MM.1S (cell line): ENCODE results near the gene ANKH.
A peak's percentile ranks its signal among the peaks of the same experiment; 100 is the strongest.

Source experiments
- DNase-seq: peaks from one replicate; pipeline ENCODE4 v3.0.0-alpha.2; 2015
- H2AFZ ChIP-seq: fragments of 300-600 bp; sonication (generic); 2 replicates; pipeline ENCODE4 v1.6.0; 2016; ENCODE audit warnings: antibody characterized with exemption, low read length
- H3F3A ChIP-seq: fragments of 300-600 bp; sonication (generic); 2 replicates; pipeline ENCODE4 v1.6.1; 2016; ENCODE audit warnings: mild to moderate bottlenecking, antibody characterized with exemption, low read length, moderate library complexity, mixed read lengths; ENCODE audit not compliant: insufficient read depth
- H3K27ac ChIP-seq: fragments of 300-600 bp; sonication (generic); 2 replicates; pipeline ENCODE4 v1.5.1; 2016; ENCODE audit warnings: mild to moderate bottlenecking, low read length
- H3K27me3 ChIP-seq: fragments of 300-600 bp; sonication (generic); replicated peaks from 2 replicates; pipeline ENCODE4 v1.6.0; 2016; ENCODE audit warnings: low read length; ENCODE audit not compliant: insufficient read depth
- H3K36me3 ChIP-seq: fragments of 300-600 bp; sonication (generic); replicated peaks from 2 replicates; pipeline ENCODE4 v1.6.1; 2016; ENCODE audit warnings: mild to moderate bottlenecking, low read length, mixed read lengths; ENCODE audit not compliant: insufficient read depth
- H3K4me1 ChIP-seq: fragments of 300-600 bp; sonication (generic); 2 replicates; pipeline ENCODE4 v1.6.1; 2016; ENCODE audit warnings: low read length, mixed read lengths
- H3K4me2 ChIP-seq: fragments of 300-600 bp; sonication (generic); 2 replicates; pipeline ENCODE4 v1.6.0; 2016; ENCODE audit warnings: low read depth, low read length
- H3K4me3 ChIP-seq: fragments of 300-600 bp; sonication (generic); 2 replicates; pipeline ENCODE4 v1.5.1; 2016; ENCODE audit warnings: low read length, mixed read lengths
- H3K79me2 ChIP-seq: fragments of 300-600 bp; sonication (generic); 2 replicates; pipeline ENCODE4 v1.6.1; 2016; ENCODE audit warnings: mixed run types, low read length, mixed read lengths
- H3K9ac ChIP-seq: fragments of 300-600 bp; sonication (generic); 2 replicates; pipeline ENCODE4 v1.6.1; 2016; ENCODE audit warnings: low read length, mixed read lengths
- H3K9me2 ChIP-seq: fragments of 300-600 bp; sonication (generic); replicated peaks from 2 replicates; pipeline ENCODE4 v1.6.1; 2016; ENCODE audit warnings: mild to moderate bottlenecking, low read length, mixed read lengths; ENCODE audit not compliant: insufficient read depth
- H3K9me3 ChIP-seq: fragments of 300-600 bp; sonication (generic); replicated peaks from 2 replicates; pipeline ENCODE4 v1.6.1; 2016; ENCODE audit warnings: mild to moderate bottlenecking, low read length, mixed read lengths; ENCODE audit not compliant: insufficient read depth
- H4K20me1 ChIP-seq: fragments of 300-600 bp; sonication (generic); 2 replicates; pipeline ENCODE4 v1.6.1; 2016; ENCODE audit warnings: mild to moderate bottlenecking, low read length, moderate library complexity, mixed read lengths; ENCODE audit not compliant: insufficient read depth
- EZH2 ChIP-seq: fragments of 300-600 bp; sonication (generic); optimal IDR thresholded peaks from 2 replicates; pipeline ENCODE3; 2017; ENCODE audit warnings: low read depth, mild to moderate bottlenecking, antibody characterized with exemption, low read length, mixed read lengths
- EZH2phosphoT487 ChIP-seq: fragments of 300-600 bp; sonication (generic); IDR thresholded peaks from 2 replicates; pipeline ENCODE4 v1.6.1; 2018; ENCODE audit warnings: antibody characterized with exemption, low read length
- TF ChIP-seq, protein P1 (sequence below): fragments of 300-600 bp; sonication (generic); IDR thresholded peaks from 2 replicates; pipeline ENCODE4 v1.5.1; 2016; ENCODE audit warnings: antibody characterized with exemption, low read length, mixed read lengths

Gene ANKH

DNA sequence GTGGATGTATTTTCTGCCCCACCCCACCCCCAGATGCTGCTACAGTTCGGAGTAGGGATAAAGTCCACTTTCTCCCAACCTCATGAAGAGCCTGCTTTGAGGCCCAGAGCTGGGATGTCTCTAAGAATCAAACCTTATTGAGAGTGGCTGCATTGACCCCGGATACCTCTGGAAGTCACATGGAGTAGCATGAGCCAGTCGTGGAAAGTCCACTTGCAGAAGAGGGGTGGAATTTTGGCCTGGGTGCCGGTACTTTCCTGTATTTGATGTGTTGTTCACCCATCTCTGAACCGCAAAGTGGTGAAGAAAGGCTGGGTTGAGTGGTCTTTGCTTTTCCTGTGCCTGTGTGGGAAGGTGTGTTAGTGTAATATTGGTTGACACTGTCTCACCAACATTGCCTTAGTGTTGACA, 203.4 kb downstream of the ANKH start:
- no peak overlapping the region; the same call in 1 of the 2 replicates for H3K9ac ChIP-seq
- peaks cover 20% of the 10 kb centered on the region for H4K20me1 ChIP-seq
- peaks cover 32% of the 10 kb centered on the region for H3K4me1 ChIP-seq
- H3K27me3 ChIP-seq: no peaks in the 10 kb centered on the region
- H3K27ac ChIP-seq: no peak overlapping the region
- H3K36me3 ChIP-seq: no peaks in the 10 kb centered on the region; the same call in 1 of the 2 replicates
- peaks cover 27% of the 10 kb centered on the region for H3F3A ChIP-seq
- no peak overlapping the region for H3K4me3 ChIP-seq
- H2AFZ ChIP-seq: no peak overlapping the region
- peaks cover 86% of the 10 kb centered on the region for H3K79me2 ChIP-seq
- TF ChIP-seq EZH2phosphoT487 (no peak), EZH2 (no peak)
- TF ChIP-seq, protein P1, sequence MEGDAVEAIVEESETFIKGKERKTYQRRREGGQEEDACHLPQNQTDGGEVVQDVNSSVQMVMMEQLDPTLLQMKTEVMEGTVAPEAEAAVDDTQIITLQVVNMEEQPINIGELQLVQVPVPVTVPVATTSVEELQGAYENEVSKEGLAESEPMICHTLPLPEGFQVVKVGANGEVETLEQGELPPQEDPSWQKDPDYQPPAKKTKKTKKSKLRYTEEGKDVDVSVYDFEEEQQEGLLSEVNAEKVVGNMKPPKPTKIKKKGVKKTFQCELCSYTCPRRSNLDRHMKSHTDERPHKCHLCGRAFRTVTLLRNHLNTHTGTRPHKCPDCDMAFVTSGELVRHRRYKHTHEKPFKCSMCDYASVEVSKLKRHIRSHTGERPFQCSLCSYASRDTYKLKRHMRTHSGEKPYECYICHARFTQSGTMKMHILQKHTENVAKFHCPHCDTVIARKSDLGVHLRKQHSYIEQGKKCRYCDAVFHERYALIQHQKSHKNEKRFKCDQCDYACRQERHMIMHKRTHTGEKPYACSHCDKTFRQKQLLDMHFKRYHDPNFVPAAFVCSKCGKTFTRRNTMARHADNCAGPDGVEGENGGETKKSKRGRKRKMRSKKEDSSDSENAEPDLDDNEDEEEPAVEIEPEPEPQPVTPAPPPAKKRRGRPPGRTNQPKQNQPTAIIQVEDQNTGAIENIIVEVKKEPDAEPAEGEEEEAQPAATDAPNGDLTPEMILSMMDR: no peak
- H3K9me2 ChIP-seq: no peaks in the 10 kb centered on the region
- no peaks in the 10 kb centered on the region for H3K9me3 ChIP-seq
- DNase-seq: no peak
- peak overlapping the region; percentile 27; the same call in 1 of the 2 replicates for H3K4me2 ChIP-seq

DNA sequence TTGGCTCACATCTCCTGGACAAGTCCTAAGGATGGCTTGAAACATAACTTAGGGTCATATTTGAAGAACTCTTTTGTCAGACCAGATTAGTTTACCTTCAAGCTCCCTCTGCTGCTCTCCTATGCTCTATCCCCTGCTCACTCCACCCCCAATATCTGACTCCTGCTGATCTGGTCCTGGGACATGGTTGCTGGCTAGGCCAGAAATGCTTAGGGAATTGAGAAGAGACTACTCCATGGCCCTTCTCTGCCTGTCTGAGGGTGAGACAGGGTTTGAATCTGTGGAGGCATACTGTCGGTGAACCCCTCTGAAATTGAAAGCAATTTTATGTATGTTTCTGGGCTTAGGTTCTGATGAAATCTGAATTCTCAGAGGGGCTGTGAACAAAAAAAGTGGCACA, 203.8 kb downstream of the ANKH start:
- Histone ChIP-seq H4K20me1 (peaks cover 20% of the 10 kb centered on the region), H3K27ac (no peak overlapping the region), H3K27me3 (no peaks in the 10 kb centered on the region), H2AFZ (no peak overlapping the region), H3K4me2 (peak overlapping the region; percentile 27; the same call in 1 of the 2 replicates), H3K9me3 (no peaks in the 10 kb centered on the region), H3F3A (peaks cover 28% of the 10 kb centered on the region), H3K4me1 (peaks cover 34% of the 10 kb centered on the region), H3K9ac (no peak overlapping the region; the same call in 1 of the 2 replicates), H3K79me2 (peaks cover 86% of the 10 kb centered on the region), H3K36me3 (no peaks in the 10 kb centered on the region; the same call in 1 of the 2 replicates), H3K9me2 (no peaks in the 10 kb centered on the region), H3K4me3 (no peak overlapping the region)
- TF ChIP-seq, protein P1: no peak
- no peak for TF ChIP-seq EZH2
- no peak for TF ChIP-seq EZH2phosphoT487
- DNase-seq: no peak

- Histone ChIP-seq H3K36me3 (no peaks in the 10 kb centered on the region), H3K4me1 (peaks cover 34% of the 10 kb centered on the region), H3K9me3 (no peaks in the 10 kb centered on the region), H3K4me3 (no peak overlapping the region), H3K9me2 (no peaks in the 10 kb centered on the region), H4K20me1 (peaks cover 20% of the 10 kb centered on the region), H3K27ac (no peak overlapping the region), H3K9ac (no peak overlapping the region), H2AFZ (no peak overlapping the region), H3F3A (peaks cover 28% of the 10 kb centered on the region), H3K4me2 (peak overlapping the region; percentile 80; the same call in 1 of the 2 replicates), H3K79me2 (peaks cover 86% of the 10 kb centered on the region), H3K27me3 (no peaks in the 10 kb centered on the region)
- TF ChIP-seq EZH2 (no peak), EZH2phosphoT487 (no peak)
- TF ChIP-seq, protein P1: no peak
- DNase-seq: no peak
Measured at GRCh38 chr5:14667290-14667689, 204.3 kb downstream of the ANKH start.
